HCT116 (cell line): Measurements from ENCODE around the gene CDK11A. TPM values are rescaled to one million over a fixed set of nuclear protein-coding genes. Genes with fewer than 3 reads are reported as not detected.

Experiments
- ATAC-seq: fragments of 200-7000 bp; cut with Tn5 transposase; 2 replicates; pipeline ENCODE4 v1.9.1; 2020; ENCODE audit warnings: mild to moderate bottlenecking, moderate library complexity
- BruUV-seq: library from RNA; stranded (reverse); fragments of 400-500 nt; replicated peaks from 2 replicates; lab custom pipeline; 2021; lab: Mats Ljungman, UMichigan
- CTCF ChIA-PET: fragments of 300-600 bp; sonication (Branson Sonifier 250); formaldehyde crosslinking; loops from one replicate; lab custom pipeline; 2021; ENCODE audit warnings: antibody characterized with exemption; lab: Charles Lee
- POLR2A ChIA-PET: fragments of 300-600, 350-600 bp; sonication (Branson Sonifier 250); formaldehyde crosslinking; loops from one replicate; lab custom pipeline; 2021; ENCODE audit warnings: antibody characterized with exemption; lab: Charles Lee
- RAD21 ChIA-PET, 2 experiments: fragments of 300-600 bp; sonication (Branson Sonifier 250); formaldehyde crosslinking; loops; one replicate each; lab custom pipeline; 2023; ENCODE audit warnings: low total read pairs in 2 of 2; ENCODE audit not compliant: uncharacterized antibody in 2 of 2, unreplicated experiment in 2 of 2, low non-redundant PET in 1 of 2; lab: Charles Lee
- DNase-seq: peaks from one replicate; pipeline ENCODE4 v3.0.0-alpha.2; 2010; ENCODE audit warnings: low read depth, low spot score
- H2AFZ ChIP-seq: fragments of 200-600 bp; shearing (Covaris generic), sonication (generic); 2 replicates; pipeline ENCODE4 v1.6.1; 2017; ENCODE audit warnings: low read depth, mixed run types, mixed read lengths, antibody characterized with exemption, low read length; ENCODE audit not compliant: poor library complexity, severe bottlenecking
- H3K27ac ChIP-seq: 2 replicates; pipeline ENCODE4 v1.5.1; 2012; ENCODE audit warnings: low read depth, low read length
- H3K27me3 ChIP-seq: fragments of 200-600 bp; sonication (generic); 2 replicates; pipeline ENCODE4 v1.6.1; 2016; ENCODE audit warnings: mixed run types, low read length, mixed read lengths; ENCODE audit not compliant: insufficient read depth
- H3K36me3 ChIP-seq, 2 experiments: fragments of 200-500 bp in 1 of 2; fragments of 200-600 bp in 1 of 2; sonication (Bioruptor generic) in 1 of 2; sonication (generic) in 1 of 2; 2 replicates each; pipeline versions ENCODE4 v1.5.1 to v1.6.1; 2014 to 2016; ENCODE audit warnings: low read length in 2 of 2, inconsistent platforms in 1 of 2, mixed read lengths in 1 of 2, mixed run types in 1 of 2; ENCODE audit not compliant: insufficient read depth in 2 of 2, control insufficient read depth in 1 of 2
- H3K4me1 ChIP-seq, 2 experiments: fragments of 200-600 bp in 1 of 2; sonication (generic) in 1 of 2; 2 replicates each; pipeline versions ENCODE4 v1.5.1 to v1.6.1; 2012 to 2017; ENCODE audit warnings: low read length in 2 of 2, inconsistent platforms in 1 of 2, mild to moderate bottlenecking in 1 of 2, mixed read lengths in 1 of 2, mixed run types in 1 of 2, moderate library complexity in 1 of 2; ENCODE audit not compliant: insufficient read depth in 2 of 2, control insufficient read depth in 1 of 2
- H3K4me2 ChIP-seq: fragments of 200-600 bp; sonication (generic); 2 replicates; pipeline ENCODE4 v1.6.1; 2017; ENCODE audit warnings: mixed run types, low read length, mixed read lengths
- H3K4me3 ChIP-seq, 2 experiments: fragments of 200-600 bp in 1 of 2; sonication (generic) in 1 of 2; replicated peaks in 1 of 2; 2 replicates each; pipeline ENCODE4 v1.5.1; 2011 to 2016; ENCODE audit warnings: low read length in 2 of 2, control low read depth in 1 of 2, low read depth in 1 of 2, mild to moderate bottlenecking in 1 of 2, mixed read lengths in 1 of 2, mixed run types in 1 of 2
- H3K79me2 ChIP-seq: fragments of 200-600 bp; sonication (generic); 2 replicates; pipeline ENCODE4 v1.6.1; 2017; ENCODE audit warnings: mild to moderate bottlenecking, mixed run types, low read length, moderate library complexity, mixed read lengths; ENCODE audit not compliant: insufficient read depth
- H3K9ac ChIP-seq: fragments of 200-600 bp; sonication (generic); 2 replicates; pipeline ENCODE4 v1.6.1; 2016; ENCODE audit warnings: low read length, mixed read lengths
- H3K9me2 ChIP-seq: fragments of 200-600 bp; sonication (generic), shearing (Covaris generic); 2 replicates; pipeline ENCODE4 v1.6.1; 2017; ENCODE audit warnings: mixed run types, mild to moderate bottlenecking, moderate library complexity; ENCODE audit not compliant: insufficient read depth
- H3K9me3 ChIP-seq, 2 experiments: fragments of 200-500 bp in 1 of 2; fragments of 200-600 bp in 1 of 2; sonication (Bioruptor generic) in 1 of 2; sonication (generic) in 1 of 2; 2 replicates each; pipeline ENCODE4 v1.6.1; 2014 to 2017; ENCODE audit warnings: low read length in 2 of 2, mixed read lengths in 2 of 2, inconsistent platforms in 1 of 2, low read depth in 1 of 2, mild to moderate bottlenecking in 1 of 2, mixed run types in 1 of 2, moderate library complexity in 1 of 2; ENCODE audit not compliant: control insufficient read depth in 1 of 2, insufficient read depth in 1 of 2
- H4K20me1 ChIP-seq: fragments of 200-600 bp; sonication (generic), shearing (Covaris generic); 2 replicates; pipeline ENCODE4 v1.6.1; 2017; ENCODE audit warnings: mixed run types, mild to moderate bottlenecking, moderate library complexity; ENCODE audit not compliant: insufficient read depth
- CBX3 ChIP-seq: IDR thresholded peaks from 2 replicates; pipeline ENCODE4 v1.6.1; 2012; ENCODE audit warnings: low read depth
- CEBPB ChIP-seq: IDR thresholded peaks from 2 replicates; pipeline ENCODE4 v1.6.1; 2012; ENCODE audit warnings: low read depth
- ELF1 ChIP-seq: IDR thresholded peaks from 2 replicates; pipeline ENCODE4 v1.6.1; 2012; ENCODE audit warnings: low read depth, borderline replicate concordance
- EZH2phosphoT487 ChIP-seq: fragments of 200-600 bp; IDR thresholded peaks from 2 replicates; pipeline ENCODE4 v1.6.1; 2018; ENCODE audit warnings: antibody characterized with exemption, borderline replicate concordance
- POLR2A ChIP-seq: IDR thresholded peaks from 2 replicates; pipeline ENCODE4 v1.7.0; 2011; ENCODE audit warnings: borderline replicate concordance; ENCODE audit not compliant: insufficient read depth, insufficient read length; ENCODE audit errors: extremely low read depth
- SIN3A ChIP-seq: IDR thresholded peaks from 2 replicates; pipeline ENCODE4 v1.6.1; 2012; ENCODE audit warnings: low read depth
- SP1 ChIP-seq: IDR thresholded peaks from 2 replicates; pipeline ENCODE4 v1.6.1; 2012; ENCODE audit warnings: low read depth
- TCF7L2 ChIP-seq: IDR thresholded peaks from 2 replicates; pipeline ENCODE4 v1.7.0; 2011; ENCODE audit warnings: borderline replicate concordance, inconsistent platforms; ENCODE audit not compliant: insufficient read depth, insufficient read length; ENCODE audit errors: extremely low read depth
- YY1 ChIP-seq: IDR thresholded peaks from 2 replicates; pipeline ENCODE4 v1.6.1; 2011; ENCODE audit warnings: low read length, low read depth, moderate library complexity, mild to moderate bottlenecking; ENCODE audit not compliant: insufficient replicate concordance; ENCODE audit errors: extremely low read depth
- ZNF274 ChIP-seq: fragments of 200-500 bp; sonication (Bioruptor generic); IDR thresholded peaks from 2 replicates; pipeline ENCODE4 v1.6.1; 2014; ENCODE audit warnings: mild to moderate bottlenecking, low read depth, low read length, inconsistent platforms
- intact Hi-C: fragments of 100-400 bp; cut with micrococcal nuclease; formaldehyde crosslinking; loops from 2 replicates; pipeline ENCODE4 v1.10.0; 2022
- total RNA-seq: library from RNA; stranded (reverse); gene quantifications from one replicate; pipeline ENCODE4 v1.2.1, GENCODE V29; 2021; ENCODE audit not compliant: unreplicated experiment
- TF ChIP-seq, protein P1 (sequence below): IDR thresholded peaks from 2 replicates; pipeline ENCODE4 v1.6.1; 2012

The CDK11A gene
- total RNA-seq, 1 experiment from 2014 or later, result 61.0 TPM

- TSS peak; percentile 79 for BruUV-seq
- CTCF ChIA-PET, result no interaction called here
- H3K9ac ChIP-seq, result peak overlapping the region; percentile 70
- H3K4me3 ChIP-seq, result peak overlapping the region in 1 of 2 experiments; percentile 43; a peak in 3 of 4 replicates
- no peak for TF ChIP-seq CBX3
- no peak for TF ChIP-seq EZH2phosphoT487
- no peak for TF ChIP-seq ZNF274
- TF ChIP-seq SIN3A, result no peak
- TF ChIP-seq, protein P1, sequence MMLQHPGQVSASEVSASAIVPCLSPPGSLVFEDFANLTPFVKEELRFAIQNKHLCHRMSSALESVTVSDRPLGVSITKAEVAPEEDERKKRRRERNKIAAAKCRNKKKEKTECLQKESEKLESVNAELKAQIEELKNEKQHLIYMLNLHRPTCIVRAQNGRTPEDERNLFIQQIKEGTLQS, result no peak
- no peak for TF ChIP-seq YY1
- no peak for TF ChIP-seq CEBPB
- no peak for TF ChIP-seq POLR2A
- TF ChIP-seq ELF1, result no peak
- TF ChIP-seq TCF7L2, result no peak
- no peak for TF ChIP-seq SP1
- no peaks in the 10 kb centered on the region for H4K20me1 ChIP-seq
- RAD21 ChIA-PET, result no interaction called here
- H3K4me2 ChIP-seq, result peak overlapping the region; percentile 80
- no peaks in the 10 kb centered on the region for H3K9me2 ChIP-seq
- H3K36me3 ChIP-seq, result peaks cover 7 to 59% of the 10 kb centered on the region in 2 experiments; a peak in 3 of 4 replicates
- H3K27me3 ChIP-seq, result no peaks in the 10 kb centered on the region
- intact Hi-C loops, result no loop called here
- H3K9me3 ChIP-seq, result no peaks in the 10 kb centered on the region
- DNase-seq (no peak), ATAC-seq (no peak)
- POLR2A ChIA-PET, result no interaction called here
- peaks cover 18 to 28% of the 10 kb centered on the region in 2 experiments for H3K4me1 ChIP-seq
- peaks cover 58% of the 10 kb centered on the region for H3K79me2 ChIP-seq
- H2AFZ ChIP-seq, result no peak overlapping the region
- peak overlapping the region; percentile 91 for H3K27ac ChIP-seq
These were observed 34.0 kb upstream of the CDK11A start for GRCh38 chr1:1758059-1758621.
